Myocyte (in vitro differentiated cells): ENCODE data around the gene ZNF516. TPM values are rescaled to one million over a fixed set of nuclear protein-coding genes. Genes with fewer than 3 reads are reported as not detected.

Source experiments
- DNase-seq: peaks from one replicate; pipeline ENCODE4 v3.0.0-alpha.2; 2012; ENCODE audit warnings: low read depth
- total RNA-seq: library from RNA; depleted of rRNA; stranded (reverse); fragments of >200 nt; gene quantifications from 2 replicates; pipeline ENCODE4 v1.2.3, GENCODE V29; 2014

The ZNF516 gene
- total RNA-seq, 1 donor from 2014 or later: 11.3 TPM

GRCh38 chr18:76348267-76349066, 146.6 kb downstream of the ZNF516 start:
- no peak for DNase-seq

DNA sequence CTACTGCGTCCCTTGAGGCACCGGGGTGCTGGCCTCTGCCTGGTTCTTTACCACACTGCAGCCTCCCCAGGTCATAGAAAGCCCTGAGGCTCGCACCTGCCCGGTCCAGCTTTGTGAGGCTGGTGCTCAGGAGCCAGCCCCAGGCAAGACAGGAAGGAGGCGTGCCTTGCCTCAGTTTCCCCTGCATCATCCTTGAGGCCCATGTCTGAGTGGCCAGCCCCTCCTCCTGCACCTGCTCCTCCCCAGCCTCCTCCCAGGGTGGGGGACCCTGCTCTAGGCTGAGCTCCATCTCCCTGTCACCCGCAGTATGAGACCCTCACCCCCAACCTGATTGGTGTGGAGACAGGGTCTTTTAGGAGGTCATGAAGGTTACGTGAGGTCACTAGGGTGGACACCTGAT, 147.7 kb downstream of the ZNF516 start:
- no peak for DNase-seq

- no peak for DNase-seq
Measured at GRCh38 chr18:76346490-76347130, 148.4 kb downstream of the ZNF516 start.

GRCh38 chr18:76345901-76346300, 149.1 kb downstream of the ZNF516 start:
- DNase-seq: peak; percentile 69

DNA sequence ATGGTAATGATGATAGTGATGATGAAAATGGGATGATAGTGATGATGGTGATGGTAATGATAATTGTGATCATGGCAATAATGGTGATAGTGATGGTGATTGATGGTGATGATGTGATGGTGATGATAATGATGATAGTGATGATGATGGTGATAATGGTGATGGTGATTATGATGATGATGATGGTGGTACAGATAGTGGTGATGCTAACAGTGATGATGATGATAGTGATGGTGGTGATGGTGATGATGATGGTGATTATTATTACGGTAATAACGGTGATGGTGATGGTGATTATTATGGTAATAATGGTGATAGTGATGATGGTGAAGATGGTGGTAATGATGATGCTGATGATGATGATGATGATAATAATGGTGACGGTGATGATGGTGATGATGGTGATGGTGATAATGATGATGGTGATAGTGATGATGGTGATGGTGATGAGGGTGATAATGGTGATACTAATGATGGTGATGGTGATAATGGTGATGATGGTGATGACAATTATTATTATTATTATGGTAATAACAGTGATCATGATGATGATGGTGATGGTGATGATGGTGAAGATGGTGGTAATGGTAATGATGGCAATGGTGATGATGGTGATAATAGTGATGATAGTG, 151.0 kb downstream of the ZNF516 start:
- no peak for DNase-seq

DNA sequence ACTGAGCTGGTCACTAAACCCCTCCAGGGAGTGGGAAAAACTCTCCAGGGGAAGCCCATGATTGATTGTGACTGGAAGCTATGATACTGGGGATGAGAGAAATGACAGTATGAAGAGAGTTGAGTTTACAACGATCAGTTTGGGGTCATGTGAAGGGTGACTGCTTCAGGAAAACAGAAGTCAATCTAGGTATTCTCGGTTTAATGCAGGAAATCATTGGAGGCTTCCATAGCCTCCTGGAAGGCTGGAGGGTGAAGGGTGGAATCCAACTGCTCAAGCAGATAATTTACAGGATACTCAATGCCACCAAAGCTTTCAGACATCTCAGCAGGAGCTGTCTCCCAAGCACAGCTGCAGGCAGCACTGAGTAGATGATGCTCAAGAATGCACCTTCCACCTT, 154.6 kb downstream of the ZNF516 start:
- no peak for DNase-seq

DNA sequence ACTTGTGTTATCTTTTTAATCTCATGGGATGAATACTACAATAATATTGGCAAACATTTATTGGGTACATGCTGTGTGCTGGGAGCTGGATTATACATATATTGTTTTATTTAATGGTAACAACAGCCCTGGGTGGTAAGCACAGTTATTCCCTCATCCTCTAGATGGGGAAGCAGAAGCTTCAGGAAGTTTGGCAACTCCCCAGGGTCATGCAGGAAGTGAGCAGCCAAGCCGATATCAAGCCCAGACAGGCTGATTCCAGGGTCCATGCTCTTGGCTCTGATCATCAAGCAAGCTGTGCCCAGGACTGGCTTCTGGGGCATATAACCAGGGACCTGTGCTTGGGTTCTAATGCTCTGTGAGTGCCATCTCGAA, 155.8 kb downstream of the ZNF516 start:
- DNase-seq: no peak

- no peak for DNase-seq
Measured at GRCh38 chr18:76338619-76339245, 156.3 kb downstream of the ZNF516 start.

DNA sequence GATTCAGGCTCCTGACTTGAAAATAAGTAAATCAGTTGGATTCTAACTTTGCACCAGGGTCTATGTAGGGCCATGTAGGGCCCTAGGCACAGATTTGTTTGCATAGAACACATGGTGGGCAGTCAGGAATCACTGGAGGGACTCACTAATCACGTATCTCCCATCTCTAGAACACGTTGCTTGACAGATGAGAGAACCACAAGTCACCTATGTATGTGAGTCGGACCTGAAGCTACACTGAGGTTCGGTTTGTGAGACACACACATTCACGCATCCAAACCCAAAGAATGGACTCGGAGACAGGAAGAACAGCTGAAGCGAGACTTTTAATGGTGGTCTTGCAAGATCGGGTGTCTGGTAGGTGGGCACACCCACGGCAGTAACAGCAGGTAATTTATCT, 157.0 kb downstream of the ZNF516 start:
- no peak for DNase-seq

DNA sequence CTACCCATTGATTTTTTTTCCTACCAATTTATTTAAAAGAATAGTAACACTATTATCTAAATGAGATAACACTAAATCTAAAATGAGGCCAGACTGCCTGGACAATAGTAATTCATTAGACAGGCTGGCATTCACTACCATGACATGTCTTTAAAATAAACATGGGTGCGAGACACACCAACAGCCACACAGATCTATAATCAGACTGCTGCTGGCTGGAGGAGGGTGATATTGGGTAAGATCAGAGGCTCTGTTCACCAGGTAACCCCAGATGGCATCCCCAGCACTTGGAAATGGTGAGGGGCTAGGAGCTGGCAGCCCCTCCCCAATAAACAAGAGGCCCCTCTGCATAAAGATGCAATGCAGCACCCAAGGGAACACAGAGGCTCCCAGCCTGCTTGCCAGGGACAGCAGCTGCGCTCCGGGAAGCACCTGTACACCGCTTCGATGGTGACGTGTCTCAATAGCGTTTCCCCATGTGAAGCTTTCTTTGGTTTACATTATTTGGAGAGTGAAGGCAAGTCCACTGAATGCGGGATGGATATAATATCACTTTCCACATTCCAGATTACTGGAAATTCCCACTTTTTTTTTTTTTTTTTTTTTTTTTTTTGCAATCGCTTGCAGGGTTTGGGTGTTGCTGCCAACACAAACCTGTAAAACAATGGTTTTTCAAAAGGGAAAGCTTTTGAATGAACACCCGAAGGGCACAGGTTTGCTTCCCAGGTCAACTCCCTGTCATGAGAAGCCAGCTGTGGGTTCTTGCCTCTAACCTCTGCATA, 159.0 kb downstream of the ZNF516 start:
- no peak for DNase-seq

GRCh38 chr18:76328140-76328539, 166.9 kb downstream of the ZNF516 start:
- peak; percentile 60 for DNase-seq

GRCh38 chr18:76323891-76324290, 171.2 kb downstream of the ZNF516 start:
- no peak for DNase-seq

DNA sequence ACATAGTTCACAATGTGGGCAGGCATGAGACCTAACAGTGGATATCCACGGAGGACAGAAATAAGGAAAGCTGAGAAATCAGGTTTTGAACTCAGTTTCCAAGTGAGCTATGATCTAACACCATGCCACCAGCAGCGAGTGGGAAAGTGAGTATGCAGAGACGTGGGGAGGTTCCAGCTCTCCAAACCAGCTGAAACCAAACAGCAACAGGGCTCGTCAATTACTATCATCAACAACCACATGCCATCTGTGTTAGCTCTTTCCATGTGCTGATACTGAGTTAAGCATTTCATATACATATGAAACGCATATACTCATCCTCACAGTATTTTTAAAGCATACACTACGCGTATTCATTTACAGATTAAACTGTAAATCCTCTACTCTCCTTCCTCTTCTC, 172.4 kb downstream of the ZNF516 start:
- no peak for DNase-seq

DNA sequence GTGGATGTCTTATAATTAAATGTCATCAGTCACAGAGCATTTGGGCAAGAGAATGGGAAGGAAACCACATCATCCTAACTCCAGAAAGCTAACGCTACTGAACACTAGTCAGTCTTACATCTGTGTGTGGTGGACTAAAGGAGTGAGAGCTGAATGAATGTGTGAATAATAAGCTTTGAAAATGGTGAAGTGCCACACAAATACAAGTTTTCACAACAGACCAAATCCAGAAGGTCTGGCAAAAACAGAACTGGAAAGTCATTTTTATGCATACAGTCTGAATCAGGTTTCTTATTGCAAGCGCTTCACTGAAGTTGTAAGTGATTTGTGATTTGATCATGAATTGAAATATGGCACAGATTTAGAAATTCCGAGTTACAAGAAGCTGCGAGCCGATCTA, 175.7 kb downstream of the ZNF516 start:
- DNase-seq: no peak

- no peak for DNase-seq
Measured at GRCh38 chr18:76318607-76319006, 176.4 kb downstream of the ZNF516 start.

- DNase-seq: no peak
Measured at GRCh38 chr18:76317136-76317535, 177.9 kb downstream of the ZNF516 start.

- no peak for DNase-seq
Measured at GRCh38 chr18:76315722-76316230, 179.3 kb downstream of the ZNF516 start.

DNA sequence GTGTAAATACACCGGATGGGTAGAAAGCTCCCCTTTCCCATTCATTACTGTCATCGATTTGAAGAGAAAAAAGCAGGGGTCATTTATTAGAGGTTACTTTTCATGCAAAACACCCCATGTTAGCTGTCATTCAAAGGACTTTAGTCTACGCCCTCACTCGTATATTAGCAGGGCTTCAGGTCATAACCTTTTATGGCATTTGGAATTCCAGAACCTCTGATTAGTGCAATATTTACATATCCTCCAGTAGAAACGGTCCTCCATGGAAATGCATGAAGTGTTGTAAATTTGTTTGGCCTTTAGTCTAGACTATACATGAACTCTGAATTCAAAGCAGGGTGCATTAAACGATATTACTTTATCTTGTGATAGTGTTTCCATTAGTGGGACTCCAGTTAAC, 180.5 kb downstream of the ZNF516 start:
- DNase-seq: no peak

DNA sequence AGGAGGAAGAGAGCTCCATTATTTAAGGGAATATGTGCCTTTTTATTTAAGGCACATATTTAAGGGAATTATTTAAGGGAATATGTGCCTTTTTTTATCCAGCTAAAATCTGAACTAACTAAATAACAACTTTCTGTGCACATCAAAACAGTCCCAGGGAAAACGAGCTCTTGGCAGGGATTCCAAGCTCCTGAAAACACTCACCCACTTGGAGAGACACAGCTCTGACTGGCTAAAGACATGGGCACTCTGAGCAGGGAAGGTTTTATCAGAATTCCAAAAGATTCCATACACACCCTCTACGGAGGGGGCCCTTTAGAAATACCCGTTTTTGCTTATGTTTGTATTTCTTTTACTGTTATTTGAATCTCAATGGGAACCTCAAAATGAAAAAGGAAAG, 181.0 kb downstream of the ZNF516 start:
- no peak for DNase-seq
